ENCODE data around the gene LYRM4.

- TF ChIP-seq POLR2AphosphoS5 (IDR thresholded peaks at IDR 0.05; ENCODE audit: low read depth, low read length) (no peak), REST (IDR thresholded peaks at IDR 0.05; ENCODE audit: insufficient read depth in 1 of 2, low read depth in 2 of 2, low read length in 2 of 2) (no peak), SIN3A (IDR thresholded peaks at IDR 0.05; ENCODE audit: borderline replicate concordance, insufficient read depth, low read length) (no peak), FOXP2 (optimal IDR thresholded peaks at IDR 0.05; ENCODE audit: borderline replicate concordance, extremely low read depth, extremely low read length, insufficient read depth) (no peak), TAF1 (IDR thresholded peaks at IDR 0.05; ENCODE audit: borderline replicate concordance, insufficient read depth, low read length) (no peak)
Measured at GRCh38 chr6:5164092-5164491, 96.7 kb downstream of the LYRM4 start.
